Muscle layer of duodenum (tissue), 2 donors: Measurements from ENCODE around the gene KLK10.

ENCODE experiments used
- H3K27ac ChIP-seq: one replicate; pipeline ENCODE4 v1.7.0; 2013; ENCODE audit warnings: mild to moderate bottlenecking, low read length
- H3K27me3 ChIP-seq: one replicate; pipeline ENCODE4 v1.7.0; 2013; ENCODE audit warnings: low read depth, mild to moderate bottlenecking, control low read depth, low read length
- H3K36me3 ChIP-seq, 2 donors: one replicate each; pipeline ENCODE4 v1.7.0; 2013; ENCODE audit warnings: low read length in 2 of 2, control low read depth in 1 of 2, mild to moderate bottlenecking in 1 of 2; ENCODE audit not compliant: insufficient read depth in 2 of 2, control insufficient read depth in 1 of 2
- H3K4me1 ChIP-seq, 2 donors: one replicate each; pipeline ENCODE4 v1.7.0; 2013; ENCODE audit warnings: low read length in 2 of 2, mild to moderate bottlenecking in 2 of 2, control low read depth in 1 of 2, moderate library complexity in 1 of 2; ENCODE audit not compliant: insufficient read depth in 2 of 2, control insufficient read depth in 1 of 2
- H3K4me3 ChIP-seq, 2 donors: one replicate each; pipeline ENCODE4 v1.7.0; 2013; ENCODE audit warnings: low read length in 2 of 2, low read depth in 1 of 2, mild to moderate bottlenecking in 1 of 2
- H3K9me3 ChIP-seq, 2 donors: one replicate each; pipeline ENCODE4 v1.7.0; 2013; ENCODE audit warnings: low read length in 2 of 2, control low read depth in 1 of 2, mild to moderate bottlenecking in 1 of 2; ENCODE audit not compliant: control insufficient read depth in 1 of 2
- donor health status: healthy.

Gene KLK10

GRCh38 chr19:51025809-51026553 lies 6.5 kb upstream of the KLK10 start:
- Histone ChIP-seq H3K4me3 (no peak overlapping the region), H3K27me3 (no peaks in the 10 kb centered on the region), H3K36me3 (no peaks in the 10 kb centered on the region), H3K4me1 (no peaks in the 10 kb centered on the region), H3K27ac (no peak overlapping the region), H3K9me3 (no peaks in the 10 kb centered on the region)

GRCh38 chr19:51025401-51025800 lies 5.9 kb upstream of the KLK10 start:
- no peak overlapping the region for H3K27ac ChIP-seq
- H3K36me3 ChIP-seq = no peaks in the 10 kb centered on the region
- H3K9me3 ChIP-seq = no peaks in the 10 kb centered on the region
- no peaks in the 10 kb centered on the region for H3K4me1 ChIP-seq
- H3K27me3 ChIP-seq = no peaks in the 10 kb centered on the region
- no peak overlapping the region for H3K4me3 ChIP-seq

GRCh38 chr19:51024924-51025323 lies 5.4 kb upstream of the KLK10 start:
- Histone ChIP-seq H3K27ac (no peak overlapping the region), H3K4me3 (no peak overlapping the region), H3K4me1 (peaks cover 0 to under 1% of the 10 kb centered on the region in 2 donors), H3K36me3 (no peaks in the 10 kb centered on the region), H3K27me3 (peaks cover 4% of the 10 kb centered on the region), H3K9me3 (no peaks in the 10 kb centered on the region)

- Histone ChIP-seq H3K27ac (no peak overlapping the region), H3K27me3 (peaks cover 5% of the 10 kb centered on the region), H3K4me3 (no peak overlapping the region)
Observed at GRCh38 chr19:51023946-51024345, 4.4 kb upstream of the KLK10 start.

GRCh38 chr19:51022526-51022925 lies 3.0 kb upstream of the KLK10 start:
- peaks cover 0 to 15% of the 10 kb centered on the region in 2 donors for H3K4me1 ChIP-seq
- H3K27me3 ChIP-seq = peaks cover 5% of the 10 kb centered on the region
- H3K36me3 ChIP-seq = no peaks in the 10 kb centered on the region
- no peaks in the 10 kb centered on the region for H3K9me3 ChIP-seq
- no peak overlapping the region for H3K4me3 ChIP-seq
- H3K27ac ChIP-seq = no peak overlapping the region

More at GRCh38 chr19:51023946-51024345, 4.4 kb upstream of the KLK10 start:
- H3K9me3 ChIP-seq = no peaks in the 10 kb centered on the region
- peaks cover 0 to 10% of the 10 kb centered on the region in 2 donors for H3K4me1 ChIP-seq
- no peaks in the 10 kb centered on the region for H3K36me3 ChIP-seq

GRCh38 chr19:51020988-51021651 lies 1.6 kb upstream of the KLK10 start:
- Histone ChIP-seq H3K27ac (no peak overlapping the region), H3K4me1 (peaks cover 0 to 23% of the 10 kb centered on the region in 2 donors), H3K36me3 (no peaks in the 10 kb centered on the region), H3K27me3 (peaks cover 5% of the 10 kb centered on the region), H3K4me3 (no peak overlapping the region), H3K9me3 (no peaks in the 10 kb centered on the region)

- Histone ChIP-seq H3K27me3 (peaks cover 12% of the 10 kb centered on the region), H3K9me3 (no peaks in the 10 kb centered on the region), H3K4me1 (peaks cover 0 to 23% of the 10 kb centered on the region in 2 donors), H3K36me3 (no peaks in the 10 kb centered on the region), H3K4me3 (peak overlapping the region in 1 of 2 donors; percentile 28), H3K27ac (no peak overlapping the region)
Observed at GRCh38 chr19:51018745-51019543, 565 bp downstream of the KLK10 start.

GRCh38 chr19:51016798-51017683 lies 2.5 kb downstream of the KLK10 start:
- H3K9me3 ChIP-seq = no peaks in the 10 kb centered on the region
- no peaks in the 10 kb centered on the region for H3K36me3 ChIP-seq
- H3K27ac ChIP-seq = no peak overlapping the region
- H3K27me3 ChIP-seq = peaks cover 12% of the 10 kb centered on the region
- peak overlapping the region in 1 of 2 donors; percentile 41 for H3K4me3 ChIP-seq
- H3K4me1 ChIP-seq = peaks cover 0 to 23% of the 10 kb centered on the region in 2 donors

GRCh38 chr19:51015691-51016267 lies 3.7 kb downstream of the KLK10 start:
- Histone ChIP-seq H3K4me3 (no peak overlapping the region), H3K27me3 (peaks cover 12% of the 10 kb centered on the region), H3K4me1 (peaks cover 0 to 23% of the 10 kb centered on the region in 2 donors), H3K9me3 (no peaks in the 10 kb centered on the region), H3K27ac (no peak overlapping the region), H3K36me3 (no peaks in the 10 kb centered on the region)

GRCh38 chr19:51014242-51014641 lies 5.3 kb downstream of the KLK10 start:
- Histone ChIP-seq H3K27ac (no peak overlapping the region), H3K27me3 (peaks cover 7% of the 10 kb centered on the region), H3K4me1 (peaks cover 0 to 16% of the 10 kb centered on the region in 2 donors), H3K36me3 (no peaks in the 10 kb centered on the region), H3K4me3 (no peak overlapping the region), H3K9me3 (no peaks in the 10 kb centered on the region)
